SK-N-SH treated with all-trans-retinoic acid at 6 μM for 48 hours (cell line): Measurements from ENCODE around the gene CRLF2.

Source experiments
- CSDC2 ChIP-seq: fragments of 250-450 bp; sonication (Bioruptor Pico); IDR thresholded peaks from 2 replicates; pipeline ENCODE4 v1.5.0; 2020; ENCODE audit warnings: mild to moderate bottlenecking, moderate library complexity
- CSRNP3 ChIP-seq: fragments of 250-450 bp; sonication (Bioruptor Pico); IDR thresholded peaks from 2 replicates; pipeline ENCODE4 v1.5.1; 2021; ENCODE audit warnings: mild to moderate bottlenecking, moderate library complexity
- OSR1 ChIP-seq: fragments of 250-450 bp; sonication (Bioruptor Pico); IDR thresholded peaks from 2 replicates; pipeline ENCODE4 v1.8.0; 2022; ENCODE audit warnings: moderate library complexity, mild to moderate bottlenecking, inconsistent platforms
- PATZ1 ChIP-seq: fragments of 250-450 bp; sonication (Bioruptor Pico); IDR thresholded peaks from 2 replicates; pipeline ENCODE4 v1.8.0; 2020; ENCODE audit warnings: mild to moderate bottlenecking, moderate library complexity, borderline replicate concordance
- POU6F1 ChIP-seq: fragments of 250-450 bp; sonication (Bioruptor Pico); IDR thresholded peaks from 2 replicates; pipeline ENCODE4 v1.8.0; 2021; ENCODE audit warnings: low read depth, mild to moderate bottlenecking, moderate library complexity, borderline replicate concordance
- SNAI2 ChIP-seq: fragments of 250-450 bp; sonication (Bioruptor Pico); IDR thresholded peaks from 2 replicates; pipeline ENCODE4 v1.5.0; 2020; ENCODE audit warnings: mild to moderate bottlenecking, moderate library complexity
- TCF4 ChIP-seq: fragments of 250-450 bp; sonication (Bioruptor Pico); IDR thresholded peaks from 2 replicates; pipeline ENCODE4 v1.8.0; 2021; ENCODE audit warnings: mild to moderate bottlenecking, moderate library complexity, borderline replicate concordance
- ZFP30 ChIP-seq: fragments of 450-650 bp; formaldehyde crosslinking; IDR thresholded peaks from 2 replicates; pipeline ENCODE4 v1.5.0; 2022; ENCODE audit warnings: mild to moderate bottlenecking, moderate library complexity

- TF ChIP-seq POU6F1 (no peak), CSDC2 (CRISPR knock-in tag) (no peak), CSRNP3 (no peak), TCF4 (CRISPR knock-in tag) (no peak), ZFP30 (no peak), PATZ1 (CRISPR knock-in tag) (no peak), OSR1 (CRISPR knock-in tag) (no peak), SNAI2 (no peak)
Measured at GRCh38 chrX:1246816-1247215, 34.4 kb upstream of the CRLF2 start.
